Measurements from ENCODE around the gene DIAPH3. TPM values are rescaled to one million over a fixed set of nuclear protein-coding genes. Genes with fewer than 3 reads are reported as not detected.

Gene DIAPH3
- total RNA-seq, 3 donors from 2014 or later, result under 0.01 to 0.88 (median 0.64) TPM

DNA sequence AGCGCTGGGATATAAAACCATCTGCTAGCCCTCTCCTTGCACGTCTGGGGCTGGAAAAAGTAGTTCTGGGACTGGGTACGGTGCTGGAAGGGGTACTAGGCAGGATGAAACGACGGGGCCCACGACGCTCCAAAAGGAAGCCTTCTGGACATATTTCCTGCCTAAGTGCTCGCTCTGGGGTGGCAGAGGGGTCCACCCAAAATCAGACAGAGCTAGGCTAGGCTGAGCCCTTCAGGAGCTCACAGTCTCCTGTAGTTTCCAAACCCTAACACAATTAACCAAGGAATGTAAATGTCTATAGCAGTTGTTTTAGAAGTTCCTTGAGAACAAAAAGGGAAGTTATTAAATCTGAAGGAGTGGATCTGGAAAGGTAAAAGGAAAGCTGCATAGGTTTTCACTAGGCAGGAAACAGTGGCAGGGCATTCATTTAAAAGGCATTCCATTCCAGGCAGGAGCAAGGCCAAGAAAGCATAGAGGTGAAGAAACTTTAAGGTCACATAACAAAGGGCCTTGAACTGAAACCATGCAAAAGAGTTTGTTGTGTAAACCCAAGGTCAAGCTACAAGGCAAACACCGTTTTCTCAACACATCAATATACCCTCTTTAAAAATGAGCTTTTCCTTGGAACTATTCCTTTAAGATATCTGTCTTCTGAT, 634 bp upstream of the DIAPH3 start:
- Histone ChIP-seq H3K9me3 (no peaks in the 10 kb centered on the region), H3K4me1 (no peaks in the 10 kb centered on the region), H3K27me3 (no peaks in the 10 kb centered on the region), H3K27ac (peak overlapping the region; percentile 91 to 92), H3K4me3 (peak overlapping the region; percentile 66 to 71 (median 70)), H3K36me3 (no peaks in the 10 kb centered on the region)
- no peak for DNase-seq (ENCODE audit: low spot score in 2 of 2)
- TF ChIP-seq POLR2AphosphoS5 (IDR thresholded peaks at IDR 0.05) (no peak), POLR2A (IDR thresholded peaks at IDR 0.05) (no peak)
- TF ChIP-seq, protein P1, sequence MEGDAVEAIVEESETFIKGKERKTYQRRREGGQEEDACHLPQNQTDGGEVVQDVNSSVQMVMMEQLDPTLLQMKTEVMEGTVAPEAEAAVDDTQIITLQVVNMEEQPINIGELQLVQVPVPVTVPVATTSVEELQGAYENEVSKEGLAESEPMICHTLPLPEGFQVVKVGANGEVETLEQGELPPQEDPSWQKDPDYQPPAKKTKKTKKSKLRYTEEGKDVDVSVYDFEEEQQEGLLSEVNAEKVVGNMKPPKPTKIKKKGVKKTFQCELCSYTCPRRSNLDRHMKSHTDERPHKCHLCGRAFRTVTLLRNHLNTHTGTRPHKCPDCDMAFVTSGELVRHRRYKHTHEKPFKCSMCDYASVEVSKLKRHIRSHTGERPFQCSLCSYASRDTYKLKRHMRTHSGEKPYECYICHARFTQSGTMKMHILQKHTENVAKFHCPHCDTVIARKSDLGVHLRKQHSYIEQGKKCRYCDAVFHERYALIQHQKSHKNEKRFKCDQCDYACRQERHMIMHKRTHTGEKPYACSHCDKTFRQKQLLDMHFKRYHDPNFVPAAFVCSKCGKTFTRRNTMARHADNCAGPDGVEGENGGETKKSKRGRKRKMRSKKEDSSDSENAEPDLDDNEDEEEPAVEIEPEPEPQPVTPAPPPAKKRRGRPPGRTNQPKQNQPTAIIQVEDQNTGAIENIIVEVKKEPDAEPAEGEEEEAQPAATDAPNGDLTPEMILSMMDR (IDR thresholded peaks at IDR 0.05), result no peak
- intact Hi-C loops (cut with DNase I; ENCODE audit: low total_unique reads), result no loop called here

DNA sequence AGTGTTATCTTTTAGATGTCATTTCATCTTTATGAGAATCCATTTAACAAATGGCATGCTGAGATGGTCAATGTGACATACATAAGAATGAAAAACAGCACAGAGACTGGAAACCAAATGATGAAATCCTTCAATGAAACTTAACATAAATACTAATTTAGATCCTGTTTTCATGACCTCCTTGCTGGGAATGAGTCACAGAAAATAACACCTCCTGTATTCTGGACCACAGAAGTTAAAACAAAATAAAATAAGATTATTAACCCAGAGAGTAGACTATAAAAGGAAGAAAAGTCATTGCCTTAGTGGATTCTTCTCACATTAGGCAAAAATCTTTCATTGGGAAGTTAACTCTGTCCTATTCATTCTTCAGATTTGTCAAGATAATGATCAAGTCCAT, 1.6 kb downstream of the DIAPH3 start:
- H3K9me3 ChIP-seq, result no peaks in the 10 kb centered on the region
- no peaks in the 10 kb centered on the region for H3K36me3 ChIP-seq
- no peak for DNase-seq (ENCODE audit: low spot score in 2 of 2)
- H3K27ac ChIP-seq, result no peak overlapping the region
- H3K4me1 ChIP-seq, result no peaks in the 10 kb centered on the region
- TF ChIP-seq, protein P1 (IDR thresholded peaks at IDR 0.05), result no peak
- TF ChIP-seq POLR2AphosphoS5 (IDR thresholded peaks at IDR 0.05) (no peak), POLR2A (IDR thresholded peaks at IDR 0.05) (no peak)
- H3K4me3 ChIP-seq, result no peak overlapping the region
- intact Hi-C loops (cut with DNase I; ENCODE audit: low total_unique reads), result no loop called here
- no peaks in the 10 kb centered on the region for H3K27me3 ChIP-seq

DNA sequence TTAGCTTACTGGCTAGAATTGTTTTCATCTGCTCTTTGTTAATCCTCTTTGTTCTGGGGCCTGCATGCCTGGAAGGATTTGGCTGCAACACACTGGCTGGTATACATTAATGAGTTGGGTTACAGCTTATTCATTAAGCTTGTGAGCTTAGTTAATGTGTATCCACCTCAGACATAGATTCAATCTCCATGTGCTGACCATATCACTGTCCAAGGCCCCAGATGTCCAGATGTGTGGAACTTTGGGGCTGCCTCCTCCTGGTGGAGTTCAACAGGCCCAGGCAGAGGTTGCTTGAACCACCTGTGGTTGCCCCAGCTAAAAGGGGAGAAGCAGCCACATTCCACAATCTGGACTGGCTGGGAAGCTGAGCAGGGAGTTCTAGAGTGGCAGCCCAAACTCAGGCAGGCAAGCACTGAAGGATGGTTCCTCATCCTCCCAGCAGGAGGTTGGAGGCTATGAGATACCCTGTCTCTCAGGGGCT, 5.4 kb downstream of the DIAPH3 start:
- Histone ChIP-seq H3K4me1 (no peaks in the 10 kb centered on the region), H3K9me3 (no peaks in the 10 kb centered on the region), H3K36me3 (no peaks in the 10 kb centered on the region), H3K27me3 (no peaks in the 10 kb centered on the region), H3K27ac (no peak overlapping the region), H3K4me3 (no peak overlapping the region)
- no peak for DNase-seq (ENCODE audit: low spot score in 2 of 2)
- intact Hi-C loops (cut with DNase I; ENCODE audit: low total_unique reads), result no loop called here
- TF ChIP-seq POLR2AphosphoS5 (IDR thresholded peaks at IDR 0.05) (no peak), POLR2A (IDR thresholded peaks at IDR 0.05) (no peak)
- TF ChIP-seq, protein P1 (IDR thresholded peaks at IDR 0.05), result no peak

DNA sequence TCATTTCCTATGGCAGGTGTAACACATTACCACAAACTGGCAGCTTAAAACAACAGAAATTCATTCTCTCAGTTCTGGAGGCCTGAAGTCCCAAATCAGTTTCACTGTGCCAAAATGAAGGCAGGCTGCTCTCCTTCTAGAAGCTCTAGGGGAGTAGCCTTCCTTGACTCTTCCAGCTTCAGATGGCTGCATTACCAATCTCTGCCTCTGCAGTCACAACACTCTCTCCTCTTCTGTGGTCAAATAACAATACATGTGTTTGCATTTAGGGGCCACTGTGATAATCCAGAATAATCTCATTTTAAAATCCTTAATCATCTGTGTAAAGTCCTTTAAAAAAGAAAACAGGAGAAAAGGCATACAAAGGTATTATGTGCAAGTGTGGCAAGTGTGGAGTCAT, 7.8 kb downstream of the DIAPH3 start:
- Histone ChIP-seq H3K36me3 (no peaks in the 10 kb centered on the region), H3K4me1 (no peaks in the 10 kb centered on the region), H3K27ac (no peak overlapping the region), H3K4me3 (no peak overlapping the region), H3K27me3 (no peaks in the 10 kb centered on the region), H3K9me3 (no peaks in the 10 kb centered on the region)
- intact Hi-C loops (cut with DNase I; ENCODE audit: low total_unique reads), result loop anchor here (2.0 kb wide), 1 partner anchor 51 kb away; no protein-coding TSS in a partner anchor
- no peak for DNase-seq (ENCODE audit: low spot score in 2 of 2)
- TF ChIP-seq, protein P1 (IDR thresholded peaks at IDR 0.05), result no peak
- TF ChIP-seq POLR2AphosphoS5 (IDR thresholded peaks at IDR 0.05) (no peak), POLR2A (IDR thresholded peaks at IDR 0.05) (no peak)

DNA sequence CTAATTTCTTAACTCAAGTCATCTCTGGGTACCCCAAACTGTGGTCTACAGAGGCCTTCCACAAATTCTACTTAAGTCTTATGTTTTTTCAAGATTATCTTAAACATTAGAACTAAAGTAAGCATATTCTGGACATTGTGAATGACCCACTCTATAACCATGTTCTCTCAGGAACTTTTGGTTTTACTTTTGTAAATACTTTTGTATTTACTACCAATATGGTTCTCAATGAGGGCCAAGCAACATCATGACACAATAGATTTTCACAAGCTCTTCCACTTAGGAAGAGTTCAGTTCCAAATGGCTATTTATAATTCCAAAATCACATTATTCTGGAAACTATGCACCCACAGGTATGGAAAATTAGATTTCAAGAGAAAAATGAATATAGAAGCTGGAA, 10.8 kb downstream of the DIAPH3 start:
- Histone ChIP-seq H3K36me3 (no peaks in the 10 kb centered on the region), H3K4me3 (no peak overlapping the region), H3K4me1 (no peaks in the 10 kb centered on the region), H3K9me3 (no peaks in the 10 kb centered on the region), H3K27ac (no peak overlapping the region), H3K27me3 (no peaks in the 10 kb centered on the region)
- TF ChIP-seq, protein P1 (IDR thresholded peaks at IDR 0.05), result no peak
- TF ChIP-seq POLR2AphosphoS5 (IDR thresholded peaks at IDR 0.05) (no peak), POLR2A (IDR thresholded peaks at IDR 0.05) (no peak)
- intact Hi-C loops (cut with DNase I; ENCODE audit: low total_unique reads), result no loop called here
- no peak for DNase-seq (ENCODE audit: low spot score in 2 of 2)

All from breast epithelium (tissue), 4 donors.